GM06990 (cell line): ENCODE data around the gene COL15A1.

Source experiments
- DNase-seq: peaks from one replicate; pipeline ENCODE4 v3.0.0-alpha.2; 2011; ENCODE audit not compliant: insufficient read length; ENCODE audit errors: extremely low read depth
- H3K27me3 ChIP-seq: replicated peaks from 2 replicates; pipeline ENCODE4 v1.6.0; 2011; ENCODE audit warnings: low read length; ENCODE audit not compliant: control insufficient read depth, insufficient read depth
- H3K36me3 ChIP-seq: 2 replicates; pipeline ENCODE4 v1.5.1; 2011; ENCODE audit warnings: low read length; ENCODE audit not compliant: control insufficient read depth, insufficient read depth
- H3K4me3 ChIP-seq: replicated peaks from 2 replicates; pipeline ENCODE4 v1.5.1; 2011; ENCODE audit warnings: low read depth, mild to moderate bottlenecking, control low read depth, low read length
- CTCF ChIP-seq: IDR thresholded peaks from 2 replicates; pipeline ENCODE4 v1.5.1; 2011; ENCODE audit warnings: low read length, control low read depth, mild to moderate bottlenecking, inconsistent platforms; ENCODE audit not compliant: insufficient read depth, poor library complexity, severe bottlenecking

Gene COL15A1

GRCh38 chr9:98924946-98925820 is 18.5 kb upstream of the COL15A1 start:
- H3K4me3 ChIP-seq = no peak overlapping the region
- H3K27me3 ChIP-seq = no peaks in the 10 kb centered on the region
- no peak for TF ChIP-seq CTCF
- no peak for DNase-seq
- no peaks in the 10 kb centered on the region for H3K36me3 ChIP-seq

GRCh38 chr9:98925956-98926355 is 17.8 kb upstream of the COL15A1 start:
- Histone ChIP-seq H3K36me3 (no peaks in the 10 kb centered on the region), H3K27me3 (no peaks in the 10 kb centered on the region), H3K4me3 (no peak overlapping the region)
- no peak for TF ChIP-seq CTCF
- no peak for DNase-seq

- Histone ChIP-seq H3K27me3 (no peaks in the 10 kb centered on the region), H3K4me3 (no peak overlapping the region), H3K36me3 (no peaks in the 10 kb centered on the region)
- no peak for TF ChIP-seq CTCF
- DNase-seq = no peak
Measured at GRCh38 chr9:98927724-98928123, 16.0 kb upstream of the COL15A1 start.

GRCh38 chr9:98929071-98929470 is 14.6 kb upstream of the COL15A1 start:
- Histone ChIP-seq H3K4me3 (no peak overlapping the region), H3K36me3 (no peaks in the 10 kb centered on the region), H3K27me3 (no peaks in the 10 kb centered on the region)
- DNase-seq = no peak
- TF ChIP-seq CTCF = no peak

GRCh38 chr9:98929895-98930341 is 13.8 kb upstream of the COL15A1 start:
- Histone ChIP-seq H3K36me3 (no peaks in the 10 kb centered on the region), H3K4me3 (no peak overlapping the region), H3K27me3 (no peaks in the 10 kb centered on the region)
- no peak for DNase-seq
- no peak for TF ChIP-seq CTCF
